ENCODE data around the gene BLTP3B.

DNA sequence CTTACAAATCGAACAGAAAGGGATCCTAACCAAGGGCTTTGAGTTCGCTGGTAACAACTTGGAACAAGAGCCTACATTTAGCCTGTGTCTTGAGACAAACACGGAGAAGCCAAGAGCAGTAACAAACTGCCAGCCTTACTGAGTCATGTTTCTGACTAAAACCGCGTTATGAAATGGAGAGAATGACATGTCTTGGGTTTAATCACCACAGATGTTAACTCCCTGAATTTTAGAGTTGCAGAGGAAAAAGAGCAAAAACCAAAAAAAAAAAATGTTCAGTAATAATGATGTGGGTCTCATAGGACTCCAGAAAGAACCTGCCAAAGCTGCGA is 1.0 kb downstream of the BLTP3B start:
- TF ChIP-seq EZH2 (IDR thresholded peaks at IDR 0.05; ENCODE audit: borderline replicate concordance, insufficient read depth, low read depth, low read length, poor library complexity, severe bottlenecking): no peak
- TF ChIP-seq, protein P1, sequence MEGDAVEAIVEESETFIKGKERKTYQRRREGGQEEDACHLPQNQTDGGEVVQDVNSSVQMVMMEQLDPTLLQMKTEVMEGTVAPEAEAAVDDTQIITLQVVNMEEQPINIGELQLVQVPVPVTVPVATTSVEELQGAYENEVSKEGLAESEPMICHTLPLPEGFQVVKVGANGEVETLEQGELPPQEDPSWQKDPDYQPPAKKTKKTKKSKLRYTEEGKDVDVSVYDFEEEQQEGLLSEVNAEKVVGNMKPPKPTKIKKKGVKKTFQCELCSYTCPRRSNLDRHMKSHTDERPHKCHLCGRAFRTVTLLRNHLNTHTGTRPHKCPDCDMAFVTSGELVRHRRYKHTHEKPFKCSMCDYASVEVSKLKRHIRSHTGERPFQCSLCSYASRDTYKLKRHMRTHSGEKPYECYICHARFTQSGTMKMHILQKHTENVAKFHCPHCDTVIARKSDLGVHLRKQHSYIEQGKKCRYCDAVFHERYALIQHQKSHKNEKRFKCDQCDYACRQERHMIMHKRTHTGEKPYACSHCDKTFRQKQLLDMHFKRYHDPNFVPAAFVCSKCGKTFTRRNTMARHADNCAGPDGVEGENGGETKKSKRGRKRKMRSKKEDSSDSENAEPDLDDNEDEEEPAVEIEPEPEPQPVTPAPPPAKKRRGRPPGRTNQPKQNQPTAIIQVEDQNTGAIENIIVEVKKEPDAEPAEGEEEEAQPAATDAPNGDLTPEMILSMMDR (IDR thresholded peaks at IDR 0.05): no peak
